Thymus (tissue), 11 donors: ENCODE results near the gene HHIPL1. TPM values are rescaled to one million over a fixed set of nuclear protein-coding genes. Genes with fewer than 3 reads are reported as not detected.

Source experiments
- DNase-seq, 9 donors: peaks; one replicate each; pipeline ENCODE4 v3.0.0-alpha.2; 2013; ENCODE audit warnings: low spot score in 9 of 9, low read depth in 6 of 9, missing footprints in 1 of 9
- H3K27ac ChIP-seq, 2 donors: one replicate each; pipeline ENCODE4 v1.5.1; 2013; ENCODE audit warnings: control low read depth in 1 of 2, low read depth in 1 of 2, low read length in 1 of 2, mild to moderate bottlenecking in 1 of 2, moderate library complexity in 1 of 2
- H3K27me3 ChIP-seq, 2 donors: one replicate each; pipeline ENCODE4 v1.5.1; 2013; ENCODE audit warnings: low read length in 1 of 2; ENCODE audit not compliant: control insufficient read depth in 2 of 2, insufficient read depth in 1 of 2
- H3K36me3 ChIP-seq, 2 donors: one replicate each; pipeline ENCODE4 v1.5.1; 2013; ENCODE audit warnings: low read length in 1 of 2, mild to moderate bottlenecking in 1 of 2, moderate library complexity in 1 of 2; ENCODE audit not compliant: control insufficient read depth in 2 of 2, insufficient read depth in 2 of 2
- H3K4me1 ChIP-seq, 2 donors: one replicate each; pipeline ENCODE4 v1.5.1; 2013; ENCODE audit warnings: low read length in 2 of 2; ENCODE audit not compliant: control insufficient read depth in 2 of 2, insufficient read depth in 2 of 2
- H3K4me3 ChIP-seq, 2 donors: one replicate each; pipeline ENCODE4 v1.5.1; 2013; ENCODE audit warnings: low read length in 2 of 2, control low read depth in 1 of 2, mild to moderate bottlenecking in 1 of 2
- H3K9me3 ChIP-seq, 2 donors: one replicate each; pipeline ENCODE4 v1.5.1; 2013; ENCODE audit warnings: low read length in 1 of 2, mild to moderate bottlenecking in 1 of 2; ENCODE audit not compliant: control insufficient read depth in 2 of 2, insufficient read depth in 1 of 2
- WGBS: extraction: QIAGEN DNeasy Blood & Tissue Kit; methylation state at CpG from one replicate; pipeline ENCODE4 v1.1.7; 2013; 5-methylcytosine and 5-hydroxymethylcytosine counted together
- polyA plus RNA-seq: library from polyadenylated mRNA; stranded (reverse); fragments of 200-250 nt; gene quantifications from one replicate; pipeline ENCODE4 v1.2.3, GENCODE V29; 2013
- total RNA-seq: library from RNA; stranded (reverse); fragments of 120-200 nt; gene quantifications from one replicate; pipeline ENCODE4 v1.2.4, GENCODE V29; 2013
- donor health status: healthy.

HHIPL1 gene
- total and polyA plus RNA-seq, 2 donors: 0.23 to 0.33 TPM

- Histone ChIP-seq H3K27me3 (peaks cover 5 to 61% of the 10 kb centered on the region in 2 donors), H3K4me3 (no peak overlapping the region), H3K36me3 (no peaks in the 10 kb centered on the region), H3K4me1 (no peaks in the 10 kb centered on the region), H3K27ac (no peak overlapping the region), H3K9me3 (no peaks in the 10 kb centered on the region)
- WGBS: 48% methylated on average over 13 of the region's 13 CpGs
- DNase-seq: no peak
These were observed 24.8 kb upstream of the HHIPL1 start for GRCh38 chr14:99619835-99620834.

- H3K4me1 ChIP-seq: no peaks in the 10 kb centered on the region
- H3K4me3 ChIP-seq: no peak overlapping the region
- no peaks in the 10 kb centered on the region for H3K9me3 ChIP-seq
- H3K27ac ChIP-seq: no peak overlapping the region
- WGBS: 90% methylated on average over 6 of the region's 6 CpGs
- H3K27me3 ChIP-seq: peaks cover 0 to 46% of the 10 kb centered on the region in 2 donors
- H3K36me3 ChIP-seq: no peaks in the 10 kb centered on the region
- no peak for DNase-seq
These were observed 23.0 kb upstream of the HHIPL1 start for GRCh38 chr14:99621948-99622347.

GRCh38 chr14:99624024-99624423 lies 20.9 kb upstream of the HHIPL1 start:
- WGBS: 89% methylated on average over 6 of the region's 6 CpGs
- Histone ChIP-seq H3K4me1 (no peaks in the 10 kb centered on the region), H3K27me3 (peaks cover 0 to 31% of the 10 kb centered on the region in 2 donors), H3K4me3 (no peak overlapping the region), H3K36me3 (no peaks in the 10 kb centered on the region), H3K27ac (no peak overlapping the region), H3K9me3 (peaks cover 0 to 3% of the 10 kb centered on the region in 2 donors)
- no peak for DNase-seq

- peaks cover 0 to 4% of the 10 kb centered on the region in 2 donors for H3K9me3 ChIP-seq
- WGBS: 92% methylated on average over 13 of the region's 13 CpGs
- no peak for DNase-seq
- peaks cover 0 to 26% of the 10 kb centered on the region in 2 donors for H3K27me3 ChIP-seq
- H3K36me3 ChIP-seq: no peaks in the 10 kb centered on the region
- H3K27ac ChIP-seq: no peak overlapping the region
- H3K4me1 ChIP-seq: no peaks in the 10 kb centered on the region
- no peak overlapping the region for H3K4me3 ChIP-seq
These were observed 20.0 kb upstream of the HHIPL1 start for GRCh38 chr14:99624971-99625370.

GRCh38 chr14:99625476-99625875 lies 19.5 kb upstream of the HHIPL1 start:
- Histone ChIP-seq H3K4me3 (no peak overlapping the region), H3K4me1 (no peaks in the 10 kb centered on the region), H3K9me3 (peaks cover 0 to 4% of the 10 kb centered on the region in 2 donors), H3K36me3 (no peaks in the 10 kb centered on the region), H3K27ac (no peak overlapping the region), H3K27me3 (peaks cover 0 to 21% of the 10 kb centered on the region in 2 donors)
- WGBS: 91% methylated on average over 3 of the region's 3 CpGs
- DNase-seq: no peak

- Histone ChIP-seq H3K9me3 (peaks cover 0 to 4% of the 10 kb centered on the region in 2 donors), H3K4me3 (no peak overlapping the region), H3K4me1 (no peaks in the 10 kb centered on the region), H3K27me3 (peaks cover 0 to 16% of the 10 kb centered on the region in 2 donors), H3K36me3 (no peaks in the 10 kb centered on the region), H3K27ac (no peak overlapping the region)
- no peak for DNase-seq
- 95% methylated on average over 11 of the region's 11 CpGs for WGBS
These were observed 18.8 kb upstream of the HHIPL1 start for GRCh38 chr14:99626041-99626648.

GRCh38 chr14:99627100-99627499 lies 17.8 kb upstream of the HHIPL1 start:
- Histone ChIP-seq H3K36me3 (no peaks in the 10 kb centered on the region), H3K4me1 (no peaks in the 10 kb centered on the region), H3K9me3 (peaks cover 0 to 4% of the 10 kb centered on the region in 2 donors), H3K4me3 (no peak overlapping the region), H3K27me3 (peaks cover 0 to 14% of the 10 kb centered on the region in 2 donors), H3K27ac (no peak overlapping the region)
- no peak for DNase-seq
- WGBS: 86% methylated on average over 2 of the region's 2 CpGs

GRCh38 chr14:99627510-99628381 lies 17.2 kb upstream of the HHIPL1 start:
- no peak overlapping the region for H3K27ac ChIP-seq

More at GRCh38 chr14:99627510-99628381, 17.2 kb upstream of the HHIPL1 start:
- no peak for DNase-seq
- no peak overlapping the region for H3K4me3 ChIP-seq
- peaks cover 0 to 7% of the 10 kb centered on the region in 2 donors for H3K27me3 ChIP-seq
- no peaks in the 10 kb centered on the region for H3K36me3 ChIP-seq
- peaks cover 0 to 4% of the 10 kb centered on the region in 2 donors for H3K9me3 ChIP-seq
- H3K4me1 ChIP-seq: no peaks in the 10 kb centered on the region
- WGBS: 87% methylated on average over 13 of the region's 13 CpGs
